ENCODE data around the gene RNF212.

DNA sequence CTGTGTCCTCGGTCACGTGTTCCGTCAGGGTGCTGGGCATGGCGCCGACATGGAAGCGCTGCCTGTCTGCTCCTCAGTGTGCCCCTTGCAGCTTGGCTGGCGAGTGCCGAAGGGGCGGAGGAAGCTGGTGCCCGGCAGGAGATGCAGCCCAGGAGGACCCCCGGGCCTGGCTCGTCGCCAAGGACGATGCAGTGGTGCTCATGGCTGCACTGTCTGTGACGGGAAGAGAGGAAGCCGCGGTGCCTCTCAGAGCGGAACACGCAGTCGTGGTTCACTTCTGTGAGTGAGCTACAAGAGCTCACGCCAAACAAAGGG lies 63.8 kb downstream of the RNF212 start:
- TF ChIP-seq EZH2 (IDR thresholded peaks at IDR 0.05; ENCODE audit: insufficient read depth, poor library complexity, severe bottlenecking) (no peak), EZH2phosphoT487 (IDR thresholded peaks at IDR 0.05; ENCODE audit: insufficient read depth, low read depth) (no peak)

Data from GM23248 (cell line).